Measurements from ENCODE around the gene FUT1. TPM values are rescaled to one million over a fixed set of nuclear protein-coding genes. Genes with fewer than 3 reads are reported as not detected.

Gene FUT1
- total and polyA plus RNA-seq, 2 donors (not counting 3 experiments of a cell fraction or from before 2014, with no cell fraction given), result 1.9 to 4.8 TPM

GRCh38 chr19:48755787-48756186 is 3.3 kb upstream of the FUT1 start:
- no peak overlapping the region for H3K4me3 ChIP-seq (replicated peaks in 1 of 3; ENCODE audit: insufficient read depth in 1 of 3, low read depth in 1 of 3, low read length in 3 of 3)
- dilution Hi-C loops (cut with MboI; ENCODE audit: extremely low pct_ligation_motif_present, low sequenced_read_pairs) (no loop called here), intact Hi-C loops (cut with micrococcal nuclease) (no loop called here)
- H3K9me3 ChIP-seq (replicated peaks; ENCODE audit: control insufficient read depth, insufficient read depth, low read length), result no peaks in the 10 kb centered on the region
- no peaks in the 10 kb centered on the region for H3K27me3 ChIP-seq (ENCODE audit: control insufficient read depth in 2 of 2, insufficient read depth in 2 of 2, low read length in 2 of 2)
- no peak for TF ChIP-seq MYC (IDR thresholded peaks at IDR 0.05; ENCODE audit: low read depth, low read length)
- TF ChIP-seq GATA2 (IDR thresholded peaks at IDR 0.05; ENCODE audit: insufficient read depth, insufficient read length, low read depth, low read length), result no peak
- no peak for TF ChIP-seq JUN (IDR thresholded peaks at IDR 0.05; ENCODE audit: borderline replicate concordance, insufficient read depth, insufficient read length, low read depth)
- no peak for TF ChIP-seq POLR2A (IDR thresholded peaks at IDR 0.05; ENCODE audit: low read depth, low read length)
- no peak for TF ChIP-seq EZH2 (IDR thresholded peaks at IDR 0.05; ENCODE audit: borderline replicate concordance, low read depth, low read length, severe bottlenecking)
- TF ChIP-seq FOS (IDR thresholded peaks at IDR 0.05; ENCODE audit: borderline replicate concordance, insufficient read depth, low read length), result no peak
- TF ChIP-seq CTCF (IDR thresholded peaks at IDR 0.05; ENCODE audit: extremely low read depth in 1 of 2, insufficient read depth in 1 of 2, low read depth in 1 of 2, low read length in 2 of 2), result no peak
- no peak for TF ChIP-seq POLR2AphosphoS5 (IDR thresholded peaks at IDR 0.05; ENCODE audit: insufficient read depth, low read depth, low read length)
- no peak for TF ChIP-seq MAX (IDR thresholded peaks at IDR 0.05; ENCODE audit: insufficient read depth, insufficient read length)
- ChIA-PET CTCF (no interaction called here), POLR2A (no interaction called here)
- peaks cover 16% of the 10 kb centered on the region for H3K4me1 ChIP-seq (ENCODE audit: control insufficient read depth, extremely low read depth, insufficient read depth, low read length)
- H3K9ac ChIP-seq (replicated peaks; ENCODE audit: extremely low read depth, insufficient read depth, low read length), result no peak overlapping the region
- no peak overlapping the region for H3K27ac ChIP-seq (ENCODE audit: insufficient read depth, low read depth, low read length)
- BruUV-seq (replicated peaks), result no TSS peak
- no peaks in the 10 kb centered on the region for H4K20me1 ChIP-seq (replicated peaks; ENCODE audit: control insufficient read depth, extremely low read depth, insufficient read depth, low read length)
- H3K9me1 ChIP-seq (replicated peaks; ENCODE audit: control insufficient read depth, extremely low read depth, insufficient read depth, low read length), result no peaks in the 10 kb centered on the region
- no peak for FAIRE-seq
- no peak for DNase-seq (ENCODE audit: low read depth, low spot score)
- no peak overlapping the region for H2AFZ ChIP-seq (ENCODE audit: low read depth, low read length)
- no peak overlapping the region for H3K4me2 ChIP-seq (ENCODE audit: insufficient read depth, low read length)
- peaks cover 11% of the 10 kb centered on the region for H3K79me2 ChIP-seq (ENCODE audit: control insufficient read depth, insufficient read depth, low read length)
- H3K36me3 ChIP-seq (ENCODE audit: control insufficient read depth in 2 of 2, extremely low read depth in 1 of 2, insufficient read depth in 2 of 2, low read length in 2 of 2), result no peaks in the 10 kb centered on the region
